ENCODE results near the gene AIPL1. TPM values are rescaled to one million over a fixed set of nuclear protein-coding genes. Genes with fewer than 3 reads are reported as not detected.

AIPL1 gene
- total RNA-seq, 3 donors from 2014 or later (not counting 1 experiment from before 2014, with no cell fraction given) = not detected

GRCh38 chr17:6429266-6429665 is 5.7 kb downstream of the AIPL1 start:
- Histone ChIP-seq H3K9me3 (ENCODE audit: control insufficient read depth, insufficient read depth, low read length) (peaks cover 8% of the 10 kb centered on the region), H3K27ac (ENCODE audit: low read length) (no peak overlapping the region), H3K36me3 (ENCODE audit: control insufficient read depth, insufficient read depth, low read length) (no peaks in the 10 kb centered on the region), H3K4me1 (ENCODE audit: control insufficient read depth, insufficient read depth, low read length) (peaks cover 22% of the 10 kb centered on the region), H3K4me3 (ENCODE audit: low read length) (no peak overlapping the region), H3K27me3 (ENCODE audit: control insufficient read depth, insufficient read depth, low read length) (no peaks in the 10 kb centered on the region)
- Mint-ChIP-seq H3K27me3 (ENCODE audit: low read depth in 2 of 2) (peaks cover 0 to 19% of the 10 kb centered on the region in 2 donors), H3K9me3 (peaks cover 3 to 4% of the 10 kb centered on the region in 2 donors), H3K36me3 (no peaks in the 10 kb centered on the region), H3K4me1 (peaks cover 10 to 11% of the 10 kb centered on the region in 2 donors), H3K4me3 (no peak overlapping the region), H3K27ac (no peak overlapping the region)
- ATAC-seq (no peak), DNase-seq (no peak)
- intact Hi-C loops (cut with micrococcal nuclease) = no loop called here
- TF ChIP-seq CTCF (IDR thresholded peaks at IDR 0.05) = no peak
- WGBS (ENCODE audit: insufficient coverage) = 92% methylated on average over 7 of the region's 7 CpGs

GRCh38 chr17:6428207-6428965 is 6.5 kb downstream of the AIPL1 start:
- no peak overlapping the region for H3K4me3 ChIP-seq (ENCODE audit: low read length)
- H3K36me3 ChIP-seq (ENCODE audit: control insufficient read depth, insufficient read depth, low read length) = no peaks in the 10 kb centered on the region
- peaks cover 10 to 11% of the 10 kb centered on the region in 2 donors for H3K4me1 Mint-ChIP-seq
- no peak for TF ChIP-seq CTCF (IDR thresholded peaks at IDR 0.05)
- peaks cover 6 to 25% of the 10 kb centered on the region in 2 donors for H3K27me3 Mint-ChIP-seq (ENCODE audit: low read depth in 2 of 2)
- no peak overlapping the region for H3K27ac ChIP-seq (ENCODE audit: low read length)
- H3K9me3 ChIP-seq (ENCODE audit: control insufficient read depth, insufficient read depth, low read length) = peaks cover 8% of the 10 kb centered on the region
- no peaks in the 10 kb centered on the region for H3K36me3 Mint-ChIP-seq
- WGBS (ENCODE audit: insufficient coverage) = 86% methylated on average over 17 of the region's 17 CpGs
- peaks cover 22% of the 10 kb centered on the region for H3K4me1 ChIP-seq (ENCODE audit: control insufficient read depth, insufficient read depth, low read length)
- ATAC-seq = no peak
- H3K27ac Mint-ChIP-seq = no peak overlapping the region
- intact Hi-C loops (cut with micrococcal nuclease) = no loop called here
- H3K4me3 Mint-ChIP-seq = no peak overlapping the region
- no peaks in the 10 kb centered on the region for H3K27me3 ChIP-seq (ENCODE audit: control insufficient read depth, insufficient read depth, low read length)
- H3K9me3 Mint-ChIP-seq = peaks cover 3 to 4% of the 10 kb centered on the region in 2 donors
- DNase-seq = no peak

- peaks cover 13 to 32% of the 10 kb centered on the region in 2 donors for H3K27me3 Mint-ChIP-seq (ENCODE audit: low read depth in 2 of 2)
- H3K4me3 Mint-ChIP-seq = peak overlapping the region; percentile 88
- H3K9me3 Mint-ChIP-seq = peaks cover 3 to 4% of the 10 kb centered on the region in 2 donors
- no peaks in the 10 kb centered on the region for H3K36me3 ChIP-seq (ENCODE audit: control insufficient read depth, insufficient read depth, low read length)
- ATAC-seq (peak; percentile 35 to 87 (median 74)), DNase-seq (peak; percentile 29 to 70)
- intact Hi-C loops (cut with micrococcal nuclease) = no loop called here
- no peaks in the 10 kb centered on the region for H3K27me3 ChIP-seq (ENCODE audit: control insufficient read depth, insufficient read depth, low read length)
- H3K27ac ChIP-seq (ENCODE audit: low read length) = no peak overlapping the region
- no peaks in the 10 kb centered on the region for H3K36me3 Mint-ChIP-seq
- TF ChIP-seq CTCF (IDR thresholded peaks at IDR 0.05) = no peak
- peaks cover 22% of the 10 kb centered on the region for H3K4me1 ChIP-seq (ENCODE audit: control insufficient read depth, insufficient read depth, low read length)
- 24% methylated on average over 4 of the region's 7 CpGs for WGBS (ENCODE audit: insufficient coverage)
- peaks cover 10 to 11% of the 10 kb centered on the region in 2 donors for H3K4me1 Mint-ChIP-seq
- H3K27ac Mint-ChIP-seq = peak overlapping the region; percentile 64 to 88
- H3K9me3 ChIP-seq (ENCODE audit: control insufficient read depth, insufficient read depth, low read length) = peaks cover 8% of the 10 kb centered on the region
- H3K4me3 ChIP-seq (ENCODE audit: low read length) = no peak overlapping the region
These were observed 7.6 kb downstream of the AIPL1 start for GRCh38 chr17:6427279-6427781.

All from natural killer cell (primary cell).